Endothelial cell of hepatic sinusoid (primary cell): ENCODE measurements around the gene SPATA16.
"Not testable (repeated sequence)": the region's sequence is repeated elsewhere in the genome, so short reads cannot be mapped to it uniquely, and the experiment has no call there.

Experiments used
- in situ Hi-C: cut with HindIII; loops from 2 replicates; pipeline ENCODE4 v1.10.0; 2017; ENCODE audit warnings: low sequenced_read_pairs

SPATA16 gene

GRCh38 chr3:173140986-173141385 is at the start of gene SPATA16:
Gene SPATA16, minus strand, starts transcription at chr3:173141235. Its CDS starts 23,504 bp downstream, at chr3:173117731.
- in situ Hi-C loops = no loop called here

GRCh38 chr3:173183022-173183421 is 42.0 kb upstream of the SPATA16 start:
- in situ Hi-C loops = not testable (repeated sequence)

GRCh38 chr3:173173652-173174051 is 32.6 kb upstream of the SPATA16 start:
- in situ Hi-C loops = no loop called here

GRCh38 chr3:173159139-173159538 is 18.1 kb upstream of the SPATA16 start:
- in situ Hi-C loops = not testable (repeated sequence)

- in situ Hi-C loops = not testable (repeated sequence)
Observed at GRCh38 chr3:173156533-173156932, 15.5 kb upstream of the SPATA16 start.

- in situ Hi-C loops = no loop called here
Observed at GRCh38 chr3:173153631-173154030, 12.6 kb upstream of the SPATA16 start.

- in situ Hi-C loops = no loop called here
Observed at GRCh38 chr3:173139420-173139819, 1.6 kb downstream of the SPATA16 start.

GRCh38 chr3:173138026-173138425 is 3.0 kb downstream of the SPATA16 start:
- in situ Hi-C loops = no loop called here

GRCh38 chr3:173135059-173135458 is 6.0 kb downstream of the SPATA16 start:
- in situ Hi-C loops = no loop called here

- in situ Hi-C loops = no loop called here
Observed at GRCh38 chr3:173128633-173129032, 12.4 kb downstream of the SPATA16 start.

- in situ Hi-C loops = no loop called here
Observed at GRCh38 chr3:173111321-173111720, 29.7 kb downstream of the SPATA16 start.

- in situ Hi-C loops = no loop called here
Observed at GRCh38 chr3:173109143-173109542, 31.9 kb downstream of the SPATA16 start.

- in situ Hi-C loops = no loop called here
Observed at GRCh38 chr3:173103469-173103868, 37.6 kb downstream of the SPATA16 start.

- in situ Hi-C loops = no loop called here
Observed at GRCh38 chr3:173098959-173099358, 42.1 kb downstream of the SPATA16 start.

GRCh38 chr3:173096994-173097785 is 43.8 kb downstream of the SPATA16 start:
- in situ Hi-C loops = no loop called here

- in situ Hi-C loops = no loop called here
Observed at GRCh38 chr3:173096140-173096539, 44.9 kb downstream of the SPATA16 start.

- in situ Hi-C loops = no loop called here
Observed at GRCh38 chr3:173092038-173092437, 49.0 kb downstream of the SPATA16 start.

GRCh38 chr3:173090492-173090891 is 50.5 kb downstream of the SPATA16 start:
- in situ Hi-C loops = no loop called here

- in situ Hi-C loops = no loop called here
Observed at GRCh38 chr3:173089283-173089682, 51.8 kb downstream of the SPATA16 start.

- in situ Hi-C loops = no loop called here
Observed at GRCh38 chr3:173078525-173078924, 62.5 kb downstream of the SPATA16 start.

- in situ Hi-C loops = no loop called here
Observed at GRCh38 chr3:173066044-173067004, 74.7 kb downstream of the SPATA16 start.

GRCh38 chr3:173065543-173065981 is 75.5 kb downstream of the SPATA16 start:
- in situ Hi-C loops = no loop called here
